ENCODE measurements around the gene SOAT2. TPM values are rescaled to one million over a fixed set of nuclear protein-coding genes. Genes with fewer than 3 reads are reported as not detected.
"Not testable (repeated sequence)": the region's sequence is repeated elsewhere in the genome, so short reads cannot be mapped to it uniquely, and the experiment has no call there.

The SOAT2 gene
- total RNA-seq, 1 donor = not detected

GRCh38 chr12:53107122-53107521 lies 3.8 kb downstream of the SOAT2 start:
- Histone ChIP-seq H2AFZ (ENCODE audit: low read length) (no peak overlapping the region), H3K79me2 (ENCODE audit: insufficient read depth, low read length) (no peaks in the 10 kb centered on the region), H4K20me1 (ENCODE audit: insufficient read depth, low read length) (no peaks in the 10 kb centered on the region), H3K4me1 (ENCODE audit: insufficient read depth, low read length) (no peaks in the 10 kb centered on the region), H3K36me3 (ENCODE audit: insufficient read depth, low read length) (peaks cover 1% of the 10 kb centered on the region), H3K9me3 (ENCODE audit: low read depth, low read length) (no peaks in the 10 kb centered on the region), H3K4me2 (ENCODE audit: insufficient read depth, low read length) (no peak overlapping the region), H3K27ac (ENCODE audit: low read depth, low read length) (no peak overlapping the region), H3K27me3 (ENCODE audit: insufficient read depth, low read length) (no peaks in the 10 kb centered on the region), H3K4me3 (ENCODE audit: insufficient read depth, low read length) (no peak overlapping the region)
- TF ChIP-seq, protein P1, sequence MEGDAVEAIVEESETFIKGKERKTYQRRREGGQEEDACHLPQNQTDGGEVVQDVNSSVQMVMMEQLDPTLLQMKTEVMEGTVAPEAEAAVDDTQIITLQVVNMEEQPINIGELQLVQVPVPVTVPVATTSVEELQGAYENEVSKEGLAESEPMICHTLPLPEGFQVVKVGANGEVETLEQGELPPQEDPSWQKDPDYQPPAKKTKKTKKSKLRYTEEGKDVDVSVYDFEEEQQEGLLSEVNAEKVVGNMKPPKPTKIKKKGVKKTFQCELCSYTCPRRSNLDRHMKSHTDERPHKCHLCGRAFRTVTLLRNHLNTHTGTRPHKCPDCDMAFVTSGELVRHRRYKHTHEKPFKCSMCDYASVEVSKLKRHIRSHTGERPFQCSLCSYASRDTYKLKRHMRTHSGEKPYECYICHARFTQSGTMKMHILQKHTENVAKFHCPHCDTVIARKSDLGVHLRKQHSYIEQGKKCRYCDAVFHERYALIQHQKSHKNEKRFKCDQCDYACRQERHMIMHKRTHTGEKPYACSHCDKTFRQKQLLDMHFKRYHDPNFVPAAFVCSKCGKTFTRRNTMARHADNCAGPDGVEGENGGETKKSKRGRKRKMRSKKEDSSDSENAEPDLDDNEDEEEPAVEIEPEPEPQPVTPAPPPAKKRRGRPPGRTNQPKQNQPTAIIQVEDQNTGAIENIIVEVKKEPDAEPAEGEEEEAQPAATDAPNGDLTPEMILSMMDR (IDR thresholded peaks at IDR 0.05; ENCODE audit: extremely low read depth, low read depth, low read length) = no peak
- no peak for DNase-seq (ENCODE audit: insufficient read length, low spot score, missing footprints)

- H3K27ac ChIP-seq (ENCODE audit: low read depth, low read length); H3K27me3 ChIP-seq (ENCODE audit: insufficient read depth, low read length); H3K9me3 ChIP-seq (ENCODE audit: low read depth, low read length); H3K4me1 ChIP-seq (ENCODE audit: insufficient read depth, low read length); H4K20me1 ChIP-seq (ENCODE audit: insufficient read depth, low read length); H2AFZ ChIP-seq (ENCODE audit: low read length); H3K4me2 ChIP-seq (ENCODE audit: insufficient read depth, low read length); H3K36me3 ChIP-seq (ENCODE audit: insufficient read depth, low read length); H3K4me3 ChIP-seq (ENCODE audit: insufficient read depth, low read length); H3K79me2 ChIP-seq (ENCODE audit: insufficient read depth, low read length): not testable (repeated sequence)
- peak; percentile 43 for DNase-seq (ENCODE audit: insufficient read length, low spot score, missing footprints)
These were observed 9.1 kb downstream of the SOAT2 start for GRCh38 chr12:53112431-53112830.

DNA sequence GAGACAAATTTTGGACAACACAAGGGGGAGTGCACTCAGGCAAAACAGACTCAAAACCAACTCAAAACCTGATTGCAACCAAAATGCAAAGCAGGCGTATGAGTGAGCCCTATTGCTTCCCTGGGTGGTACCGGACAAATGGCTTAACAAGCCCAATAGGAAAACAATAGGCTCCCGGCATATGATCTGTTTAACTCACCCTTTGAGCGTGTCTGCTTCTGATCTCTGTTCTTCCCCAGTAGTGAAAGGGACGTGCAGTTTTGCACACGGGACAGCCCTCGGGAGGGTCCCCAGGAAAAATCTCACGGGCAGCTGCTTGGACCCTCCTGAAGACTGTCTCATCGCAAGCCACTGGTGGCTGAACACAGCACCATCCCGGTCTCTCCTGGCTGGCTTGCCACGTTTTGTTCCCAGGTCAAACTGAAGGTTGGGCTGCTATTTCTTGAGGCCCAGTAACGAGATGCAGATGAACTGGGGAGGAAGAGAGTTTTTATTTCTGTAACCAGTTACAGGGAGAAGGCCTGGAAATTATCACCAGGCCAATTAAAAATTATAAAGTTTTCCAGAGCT lies 9.9 kb downstream of the SOAT2 start:
- no peaks in the 10 kb centered on the region for H3K27me3 ChIP-seq (ENCODE audit: insufficient read depth, low read length)
- H3K4me2 ChIP-seq (ENCODE audit: insufficient read depth, low read length) = no peak overlapping the region
- H3K27ac ChIP-seq (ENCODE audit: low read depth, low read length) = no peak overlapping the region
- no peak overlapping the region for H3K4me3 ChIP-seq (ENCODE audit: insufficient read depth, low read length)
- no peaks in the 10 kb centered on the region for H3K4me1 ChIP-seq (ENCODE audit: insufficient read depth, low read length)
- no peak overlapping the region for H2AFZ ChIP-seq (ENCODE audit: low read length)
- TF ChIP-seq, protein P1 (IDR thresholded peaks at IDR 0.05; ENCODE audit: extremely low read depth, low read depth, low read length) = no peak
- DNase-seq (ENCODE audit: insufficient read length, low spot score, missing footprints) = no peak
- H4K20me1 ChIP-seq (ENCODE audit: insufficient read depth, low read length) = no peaks in the 10 kb centered on the region
- H3K9me3 ChIP-seq (ENCODE audit: low read depth, low read length) = no peaks in the 10 kb centered on the region
- no peaks in the 10 kb centered on the region for H3K79me2 ChIP-seq (ENCODE audit: insufficient read depth, low read length)
- no peaks in the 10 kb centered on the region for H3K36me3 ChIP-seq (ENCODE audit: insufficient read depth, low read length)

DNA sequence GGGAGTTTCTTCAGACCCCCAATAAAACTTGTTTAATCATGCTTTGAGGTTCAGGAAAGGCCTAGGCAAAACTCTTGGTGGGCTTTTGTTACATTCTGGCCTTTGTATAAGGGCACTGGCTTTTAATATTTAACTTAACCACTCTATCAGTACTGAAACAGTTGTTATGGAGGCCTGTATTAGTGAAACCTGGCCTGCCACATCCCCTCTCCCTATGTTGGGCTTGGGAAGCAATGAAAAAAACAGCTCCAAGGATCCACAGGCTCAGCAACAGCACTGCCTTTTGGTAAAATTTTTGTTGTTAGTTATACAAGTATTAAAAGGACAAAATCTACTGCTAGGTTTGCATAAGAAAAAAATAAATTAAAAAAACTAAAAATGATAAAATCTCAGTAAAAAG lies 10.7 kb downstream of the SOAT2 start:
- H3K4me3 ChIP-seq (ENCODE audit: insufficient read depth, low read length) = no peak overlapping the region
- no peaks in the 10 kb centered on the region for H3K4me1 ChIP-seq (ENCODE audit: insufficient read depth, low read length)
- no peak overlapping the region for H3K4me2 ChIP-seq (ENCODE audit: insufficient read depth, low read length)
- TF ChIP-seq, protein P1 (IDR thresholded peaks at IDR 0.05; ENCODE audit: extremely low read depth, low read depth, low read length) = no peak
- H3K9me3 ChIP-seq (ENCODE audit: low read depth, low read length) = no peaks in the 10 kb centered on the region
- no peak for DNase-seq (ENCODE audit: insufficient read length, low spot score, missing footprints)
- no peak overlapping the region for H2AFZ ChIP-seq (ENCODE audit: low read length)
- H3K36me3 ChIP-seq (ENCODE audit: insufficient read depth, low read length) = no peaks in the 10 kb centered on the region
- H4K20me1 ChIP-seq (ENCODE audit: insufficient read depth, low read length) = no peaks in the 10 kb centered on the region
- H3K27ac ChIP-seq (ENCODE audit: low read depth, low read length) = no peak overlapping the region
- H3K27me3 ChIP-seq (ENCODE audit: insufficient read depth, low read length) = no peaks in the 10 kb centered on the region
- no peaks in the 10 kb centered on the region for H3K79me2 ChIP-seq (ENCODE audit: insufficient read depth, low read length)
